ENCODE results near the gene LHFPL6.

The LHFPL6 gene

DNA sequence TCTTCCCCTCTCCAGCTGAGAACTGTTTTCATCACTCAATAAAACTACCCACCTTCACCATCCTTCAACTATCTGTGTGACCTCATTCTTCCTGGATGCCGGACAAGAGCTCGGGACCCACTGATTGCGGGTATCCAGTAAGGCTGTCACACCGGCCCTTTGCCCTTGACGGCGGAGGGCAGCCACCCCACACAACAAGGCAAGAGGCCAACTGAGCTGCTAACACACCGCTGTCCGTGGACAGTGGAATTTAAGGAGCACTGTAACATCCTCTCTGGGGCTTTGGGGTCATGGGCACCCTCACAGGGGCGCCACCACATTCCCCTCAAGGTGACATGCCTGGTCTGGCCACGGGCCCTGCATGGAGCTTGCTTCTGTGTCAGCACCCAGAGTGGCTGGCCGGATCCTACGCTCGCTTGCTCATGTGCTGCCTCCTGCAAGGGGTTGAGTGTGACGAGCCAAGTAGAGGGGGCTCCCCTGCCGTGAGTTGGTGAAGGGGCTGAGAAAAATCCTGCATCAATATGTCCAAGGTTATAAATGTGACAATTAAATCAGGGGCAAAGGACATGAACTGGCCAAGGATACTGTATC is 31.4 kb downstream of the LHFPL6 start:
- Histone ChIP-seq H4K20me1 (ENCODE audit: insufficient read depth, low read length) (no peaks in the 10 kb centered on the region), H3K27ac (ENCODE audit: low read length) (no peak overlapping the region), H3F3A (ENCODE audit: insufficient read depth, low read length) (no peaks in the 10 kb centered on the region), H3K79me2 (ENCODE audit: low read length) (no peaks in the 10 kb centered on the region), H3K4me2 (ENCODE audit: low read depth, low read length) (no peak overlapping the region), H2AFZ (ENCODE audit: low read length) (no peak overlapping the region), H3K27me3 (replicated peaks; ENCODE audit: insufficient read depth, low read length) (no peaks in the 10 kb centered on the region), H3K9me2 (replicated peaks; ENCODE audit: insufficient read depth, low read length) (no peaks in the 10 kb centered on the region), H3K9me3 (replicated peaks; ENCODE audit: insufficient read depth, low read length) (no peaks in the 10 kb centered on the region), H3K4me3 (ENCODE audit: low read length) (no peak overlapping the region), H3K36me3 (replicated peaks; ENCODE audit: insufficient read depth, low read length) (no peaks in the 10 kb centered on the region), H3K4me1 (ENCODE audit: low read length) (no peaks in the 10 kb centered on the region), H3K9ac (ENCODE audit: low read length) (no peak overlapping the region)
- TF ChIP-seq EZH2 (optimal IDR thresholded peaks at IDR 0.05; ENCODE audit: low read depth, low read length) (no peak), EZH2phosphoT487 (IDR thresholded peaks at IDR 0.05; ENCODE audit: low read length) (no peak)
- TF ChIP-seq, protein P1, sequence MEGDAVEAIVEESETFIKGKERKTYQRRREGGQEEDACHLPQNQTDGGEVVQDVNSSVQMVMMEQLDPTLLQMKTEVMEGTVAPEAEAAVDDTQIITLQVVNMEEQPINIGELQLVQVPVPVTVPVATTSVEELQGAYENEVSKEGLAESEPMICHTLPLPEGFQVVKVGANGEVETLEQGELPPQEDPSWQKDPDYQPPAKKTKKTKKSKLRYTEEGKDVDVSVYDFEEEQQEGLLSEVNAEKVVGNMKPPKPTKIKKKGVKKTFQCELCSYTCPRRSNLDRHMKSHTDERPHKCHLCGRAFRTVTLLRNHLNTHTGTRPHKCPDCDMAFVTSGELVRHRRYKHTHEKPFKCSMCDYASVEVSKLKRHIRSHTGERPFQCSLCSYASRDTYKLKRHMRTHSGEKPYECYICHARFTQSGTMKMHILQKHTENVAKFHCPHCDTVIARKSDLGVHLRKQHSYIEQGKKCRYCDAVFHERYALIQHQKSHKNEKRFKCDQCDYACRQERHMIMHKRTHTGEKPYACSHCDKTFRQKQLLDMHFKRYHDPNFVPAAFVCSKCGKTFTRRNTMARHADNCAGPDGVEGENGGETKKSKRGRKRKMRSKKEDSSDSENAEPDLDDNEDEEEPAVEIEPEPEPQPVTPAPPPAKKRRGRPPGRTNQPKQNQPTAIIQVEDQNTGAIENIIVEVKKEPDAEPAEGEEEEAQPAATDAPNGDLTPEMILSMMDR (IDR thresholded peaks at IDR 0.05; ENCODE audit: low read length), result no peak
- DNase-seq, result no peak

DNA sequence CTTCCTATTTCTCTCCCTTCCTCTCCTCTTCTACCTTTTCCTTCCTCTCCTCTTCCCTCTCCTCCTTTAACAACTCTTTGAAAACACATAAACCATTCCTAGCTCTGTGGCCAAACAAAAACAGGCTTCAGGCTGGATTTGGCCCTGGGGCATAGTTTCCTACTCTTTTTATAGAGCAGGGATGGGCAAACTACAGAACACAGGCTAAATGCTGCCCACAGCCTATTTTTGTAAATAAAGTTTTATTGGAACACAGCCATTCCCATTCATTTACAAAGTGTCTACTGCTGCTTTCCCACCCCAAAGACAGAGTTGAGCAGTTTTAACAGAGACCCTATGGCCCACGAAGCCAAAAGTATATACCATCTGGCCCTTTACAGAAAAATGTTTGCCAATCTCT is 35.4 kb downstream of the LHFPL6 start:
- H3K9ac ChIP-seq (ENCODE audit: low read length), result no peak overlapping the region
- no peak overlapping the region for H3K4me2 ChIP-seq (ENCODE audit: low read depth, low read length)
- no peaks in the 10 kb centered on the region for H3K9me3 ChIP-seq (replicated peaks; ENCODE audit: insufficient read depth, low read length)
- TF ChIP-seq EZH2 (optimal IDR thresholded peaks at IDR 0.05; ENCODE audit: low read depth, low read length) (no peak), EZH2phosphoT487 (IDR thresholded peaks at IDR 0.05; ENCODE audit: low read length) (no peak)
- TF ChIP-seq, protein P1 (IDR thresholded peaks at IDR 0.05; ENCODE audit: low read length), result no peak
- DNase-seq, result no peak
- H3K4me3 ChIP-seq (ENCODE audit: low read length), result no peak overlapping the region
- no peaks in the 10 kb centered on the region for H3K79me2 ChIP-seq (ENCODE audit: low read length)
- no peaks in the 10 kb centered on the region for H3K27me3 ChIP-seq (replicated peaks; ENCODE audit: insufficient read depth, low read length)
- no peak overlapping the region for H2AFZ ChIP-seq (ENCODE audit: low read length)
- no peak overlapping the region for H3K27ac ChIP-seq (ENCODE audit: low read length)
- H3F3A ChIP-seq (ENCODE audit: insufficient read depth, low read length), result no peaks in the 10 kb centered on the region
- H3K36me3 ChIP-seq (replicated peaks; ENCODE audit: insufficient read depth, low read length), result no peaks in the 10 kb centered on the region
- H4K20me1 ChIP-seq (ENCODE audit: insufficient read depth, low read length), result no peaks in the 10 kb centered on the region
- H3K9me2 ChIP-seq (replicated peaks; ENCODE audit: insufficient read depth, low read length), result no peaks in the 10 kb centered on the region
- H3K4me1 ChIP-seq (ENCODE audit: low read length), result no peaks in the 10 kb centered on the region

DNA sequence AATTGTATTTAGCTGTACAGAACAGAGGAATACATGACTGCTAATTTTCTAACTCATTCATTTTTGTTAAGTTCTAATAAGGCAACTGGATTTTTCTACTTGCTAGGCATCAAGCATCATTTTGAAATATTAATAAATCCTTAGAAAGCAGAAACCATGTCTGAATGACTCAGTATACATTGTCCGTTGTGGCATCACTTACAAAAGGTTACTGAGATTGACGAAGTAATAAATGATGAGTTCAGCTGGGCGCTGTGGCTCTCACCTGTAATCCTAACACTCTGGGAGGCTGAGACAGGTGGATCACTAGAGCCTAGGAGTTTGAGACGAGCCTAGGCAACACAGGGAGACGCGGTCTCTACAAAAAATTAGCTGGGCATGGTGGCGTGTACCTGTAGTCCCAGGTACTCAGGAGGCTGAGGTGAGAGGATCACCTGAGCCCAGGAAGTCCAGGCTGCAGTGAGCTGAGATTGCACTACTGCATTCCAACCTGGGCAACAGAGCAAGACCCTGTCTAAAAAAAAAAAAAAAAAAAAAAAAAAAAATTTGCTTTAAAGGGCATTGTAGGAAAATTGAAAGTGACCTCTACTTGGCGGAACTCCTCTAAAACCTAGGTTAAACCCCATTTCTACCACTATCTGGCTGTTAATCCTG is 36.6 kb downstream of the LHFPL6 start:
- TF ChIP-seq, protein P1 (IDR thresholded peaks at IDR 0.05; ENCODE audit: low read length), result no peak
- TF ChIP-seq EZH2phosphoT487 (IDR thresholded peaks at IDR 0.05; ENCODE audit: low read length) (no peak), EZH2 (optimal IDR thresholded peaks at IDR 0.05; ENCODE audit: low read depth, low read length) (no peak)
- Histone ChIP-seq H3K9me3 (replicated peaks; ENCODE audit: insufficient read depth, low read length) (no peaks in the 10 kb centered on the region), H3K4me3 (ENCODE audit: low read length) (no peak overlapping the region), H3K36me3 (replicated peaks; ENCODE audit: insufficient read depth, low read length) (no peaks in the 10 kb centered on the region), H3K27ac (ENCODE audit: low read length) (no peak overlapping the region), H3K4me2 (ENCODE audit: low read depth, low read length) (no peak overlapping the region), H3K4me1 (ENCODE audit: low read length) (no peaks in the 10 kb centered on the region), H3K27me3 (replicated peaks; ENCODE audit: insufficient read depth, low read length) (no peaks in the 10 kb centered on the region), H2AFZ (ENCODE audit: low read length) (no peak overlapping the region), H4K20me1 (ENCODE audit: insufficient read depth, low read length) (no peaks in the 10 kb centered on the region), H3K9ac (ENCODE audit: low read length) (no peak overlapping the region), H3F3A (ENCODE audit: insufficient read depth, low read length) (no peaks in the 10 kb centered on the region), H3K79me2 (ENCODE audit: low read length) (no peaks in the 10 kb centered on the region), H3K9me2 (replicated peaks; ENCODE audit: insufficient read depth, low read length) (no peaks in the 10 kb centered on the region)
- DNase-seq, result no peak

Data from MM.1S (cell line).